HG03521 (cell line): Measurements from ENCODE around the gene MAN2A1.

Experiments
- ATAC-seq: cut with Tn5 transposase; IDR thresholded peaks from one replicate; pipeline ENCODE4 v1.9.1; 2021; ENCODE audit warnings: mild to moderate bottlenecking, moderate library complexity; ENCODE audit not compliant: unreplicated experiment

Gene MAN2A1

GRCh38 chr5:109704282-109704952 lies 14.7 kb downstream of the MAN2A1 start:
- no peak for ATAC-seq

- ATAC-seq: no peak
Observed at GRCh38 chr5:109705596-109705995, 15.9 kb downstream of the MAN2A1 start.

GRCh38 chr5:109706095-109706494 lies 16.4 kb downstream of the MAN2A1 start:
- ATAC-seq: no peak

- no peak for ATAC-seq
Observed at GRCh38 chr5:109707531-109707930, 17.8 kb downstream of the MAN2A1 start.

- no peak for ATAC-seq
Observed at GRCh38 chr5:109708813-109709212, 19.1 kb downstream of the MAN2A1 start.

- ATAC-seq: no peak
Observed at GRCh38 chr5:109709225-109709624, 19.5 kb downstream of the MAN2A1 start.

- no peak for ATAC-seq
Observed at GRCh38 chr5:109711673-109712072, 21.9 kb downstream of the MAN2A1 start.

GRCh38 chr5:109713453-109713852 lies 23.7 kb downstream of the MAN2A1 start:
- ATAC-seq: no peak

GRCh38 chr5:109714592-109714991 lies 24.9 kb downstream of the MAN2A1 start:
- ATAC-seq: no peak

- ATAC-seq: no peak
Observed at GRCh38 chr5:109718216-109718615, 28.5 kb downstream of the MAN2A1 start.

- no peak for ATAC-seq
Observed at GRCh38 chr5:109718632-109719031, 28.9 kb downstream of the MAN2A1 start.

GRCh38 chr5:109719978-109720377 lies 30.3 kb downstream of the MAN2A1 start:
- ATAC-seq: no peak

GRCh38 chr5:109721741-109722140 lies 32.0 kb downstream of the MAN2A1 start:
- ATAC-seq: no peak

GRCh38 chr5:109723606-109724005 lies 33.9 kb downstream of the MAN2A1 start:
- no peak for ATAC-seq

- no peak for ATAC-seq
Observed at GRCh38 chr5:109725135-109725534, 35.4 kb downstream of the MAN2A1 start.

- ATAC-seq: peak; percentile 78
Observed at GRCh38 chr5:109739741-109740728, 50.3 kb downstream of the MAN2A1 start.

GRCh38 chr5:109740966-109741365 lies 51.2 kb downstream of the MAN2A1 start:
- no peak for ATAC-seq

GRCh38 chr5:109741390-109741789 lies 51.7 kb downstream of the MAN2A1 start:
- no peak for ATAC-seq

- no peak for ATAC-seq
Observed at GRCh38 chr5:109743041-109743531, 53.4 kb downstream of the MAN2A1 start.

GRCh38 chr5:109743770-109744212 lies 54.1 kb downstream of the MAN2A1 start:
- ATAC-seq: no peak

GRCh38 chr5:109744261-109744660 lies 54.5 kb downstream of the MAN2A1 start:
- no peak for ATAC-seq

- ATAC-seq: no peak
Observed at GRCh38 chr5:109748546-109748945, 58.8 kb downstream of the MAN2A1 start.
